ENCODE data around the gene LY6G5B. TPM values are rescaled to one million over a fixed set of nuclear protein-coding genes. Genes with fewer than 3 reads are reported as not detected.
A peak's percentile ranks its signal among the peaks of the same experiment; 100 is the strongest.

Gene LY6G5B
- total RNA-seq, 2 experiments from 2014 or later, result 12.3 to 28.7 TPM

DNA sequence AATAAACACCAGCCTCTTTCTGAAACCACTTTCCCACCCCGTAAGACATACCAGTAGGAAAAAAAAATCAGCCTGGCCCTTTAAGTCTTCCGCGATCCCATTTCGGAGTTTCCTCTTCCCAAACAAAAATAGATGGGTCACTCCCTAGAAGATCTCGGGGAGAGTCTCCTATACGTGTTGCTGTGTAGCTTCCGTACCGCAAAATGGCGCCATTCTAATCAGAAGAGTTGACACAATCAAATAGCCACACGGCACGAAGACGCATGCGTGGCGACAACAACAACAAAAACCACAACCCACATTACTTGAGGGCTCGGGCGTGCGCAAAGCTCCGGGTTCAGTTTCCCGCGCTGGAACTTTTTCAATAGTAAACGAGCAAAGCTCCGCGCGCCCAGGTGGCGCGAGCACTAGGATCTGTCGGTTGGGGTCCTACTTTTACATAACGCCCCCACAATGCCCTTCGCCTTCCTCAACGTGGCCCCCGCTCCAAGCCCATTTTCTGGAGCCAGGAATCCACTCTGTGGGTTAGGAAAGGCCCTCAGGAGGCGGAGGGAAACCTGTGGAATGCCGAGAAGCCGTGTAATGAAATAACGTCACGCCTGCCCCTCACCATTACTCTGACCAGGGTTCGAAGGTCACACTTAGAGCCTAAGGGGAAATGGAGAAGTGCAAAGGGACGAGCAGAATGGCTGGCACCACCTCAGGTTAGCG is 4.8 kb upstream of the LY6G5B start, which contains the start of gene GPANK1:
TSS of gene GPANK1 (minus strand) at position 208 of the 711 bp plus-strand sequence. CDS start 519 bp downstream, outside the sequence.
- peak within 1 kb of the TSS; percentile 2; the same call in 1 of the 2 replicates for H2AFZ ChIP-seq (ENCODE audit: low read length)
- peak within 1 kb of the TSS; percentile 99 for H3K4me3 ChIP-seq (ENCODE audit: low read depth, low read length, poor library complexity, severe bottlenecking)
- peak within 1 kb of the TSS; percentile 97 for H3K4me2 ChIP-seq (ENCODE audit: low read length)
- 0 out of 2 replicates have a peak, but pooled peaks cover 3% of the 10 kb centered on the region for H4K20me1 ChIP-seq (ENCODE audit: insufficient read depth, low read length)
- no peaks in the 10 kb centered on the region for H3K9me2 ChIP-seq (ENCODE audit: insufficient read depth, low read length)
- H3K4me1 ChIP-seq (ENCODE audit: insufficient read depth, low read length, poor library complexity, severe bottlenecking), result peaks cover 45% of the 10 kb centered on the region
- CTCF ChIA-PET (ENCODE audit: unreplicated experiment), result interaction anchor here (0.6 to 0.7 kb wide), 2 partner anchors 30 to 237 kb away, joined by 3 read pairs; no protein-coding TSS in a partner anchor
- intact Hi-C loops (cut with micrococcal nuclease; ENCODE audit: unreplicated experiment), result loop anchor here (1.0 to 2.0 kb wide), 7 partner anchors 13 to 170 kb away; partner anchors contain the start of genes ABHD16A, ATP6V1G2, BAG6 and PRRC2A
- peak within 1 kb of the TSS; percentile 90 for H3K27ac ChIP-seq (ENCODE audit: low read depth, low read length, poor library complexity, severe bottlenecking)
- peak; percentile 95 for DNase-seq (ENCODE audit: low spot score)
- POLR2A ChIA-PET, result interaction anchor here (0.6 to 1.6 kb wide), 7 partner anchors 9 to 293 kb away, joined by 3 to 6 read pairs (median 3); partner anchors contain the start of genes APOM, HSPA1B, LSM2 and NEU1
- peaks cover 62% of the 10 kb centered on the region for H3K79me2 ChIP-seq (ENCODE audit: insufficient read depth, low read depth, low read length)
- BruUV-seq (replicated peaks), result no TSS peak
- peaks cover 68% of the 10 kb centered on the region for H3K36me3 ChIP-seq (ENCODE audit: insufficient read depth, low read length)
- no peaks in the 10 kb centered on the region for H3K9me3 ChIP-seq (ENCODE audit: low read length)
- TF ChIP-seq EZH2phosphoT487 (IDR thresholded peaks at IDR 0.05; ENCODE audit: borderline replicate concordance, low read depth, low read length), result no peak
- TF ChIP-seq, protein P1, sequence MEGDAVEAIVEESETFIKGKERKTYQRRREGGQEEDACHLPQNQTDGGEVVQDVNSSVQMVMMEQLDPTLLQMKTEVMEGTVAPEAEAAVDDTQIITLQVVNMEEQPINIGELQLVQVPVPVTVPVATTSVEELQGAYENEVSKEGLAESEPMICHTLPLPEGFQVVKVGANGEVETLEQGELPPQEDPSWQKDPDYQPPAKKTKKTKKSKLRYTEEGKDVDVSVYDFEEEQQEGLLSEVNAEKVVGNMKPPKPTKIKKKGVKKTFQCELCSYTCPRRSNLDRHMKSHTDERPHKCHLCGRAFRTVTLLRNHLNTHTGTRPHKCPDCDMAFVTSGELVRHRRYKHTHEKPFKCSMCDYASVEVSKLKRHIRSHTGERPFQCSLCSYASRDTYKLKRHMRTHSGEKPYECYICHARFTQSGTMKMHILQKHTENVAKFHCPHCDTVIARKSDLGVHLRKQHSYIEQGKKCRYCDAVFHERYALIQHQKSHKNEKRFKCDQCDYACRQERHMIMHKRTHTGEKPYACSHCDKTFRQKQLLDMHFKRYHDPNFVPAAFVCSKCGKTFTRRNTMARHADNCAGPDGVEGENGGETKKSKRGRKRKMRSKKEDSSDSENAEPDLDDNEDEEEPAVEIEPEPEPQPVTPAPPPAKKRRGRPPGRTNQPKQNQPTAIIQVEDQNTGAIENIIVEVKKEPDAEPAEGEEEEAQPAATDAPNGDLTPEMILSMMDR (conservative IDR thresholded peaks at IDR 0.05; ENCODE audit: low read length), result 0 out of 2 replicates have a peak, but pooled peaks have one; percentile 28

DNA sequence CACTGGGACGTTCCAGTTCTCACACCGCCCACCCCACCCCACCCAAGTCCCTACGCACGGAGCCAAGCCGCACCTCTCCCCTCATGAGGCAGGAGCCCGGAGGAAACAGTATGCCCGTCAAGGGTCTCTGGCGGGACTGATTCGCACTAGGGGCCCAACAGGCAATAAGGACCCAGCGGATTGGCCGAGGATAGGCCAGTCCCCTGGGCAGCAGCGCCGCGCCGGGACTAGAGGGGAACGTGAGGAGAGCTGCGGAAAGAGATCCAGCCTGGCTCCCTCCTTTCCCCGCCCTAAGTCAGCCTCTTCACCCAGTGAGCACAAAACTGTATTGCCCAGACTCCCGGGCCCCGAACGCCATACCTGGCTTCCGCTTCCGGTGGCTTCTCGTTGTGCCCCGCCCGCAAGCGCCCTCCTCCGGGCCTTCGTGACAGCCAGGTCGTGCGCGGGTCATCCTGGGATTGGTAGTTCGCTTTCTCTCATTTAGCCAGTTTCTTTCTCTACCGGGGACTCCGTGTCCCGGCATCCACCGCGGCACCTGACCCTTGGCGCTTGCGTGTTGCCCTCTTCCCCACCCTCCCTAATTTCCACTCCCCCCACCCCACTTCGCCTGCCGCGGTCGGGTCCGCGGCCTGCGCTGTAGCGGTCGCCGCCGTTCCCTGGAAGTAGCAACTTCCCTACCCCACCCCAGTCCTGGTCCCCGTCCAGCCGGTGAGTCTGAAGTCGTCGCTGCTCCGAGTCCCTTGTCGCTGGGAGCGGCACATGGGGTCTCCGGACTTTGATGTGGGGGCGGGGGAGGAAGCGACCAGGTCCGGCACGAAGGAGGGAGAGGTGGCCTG is 4.1 kb upstream of the LY6G5B start, which contains the start of gene CSNK2B:
TSS of gene CSNK2B (plus strand) at position 580 of the 836 bp plus-strand sequence. CDS start 752 bp downstream, outside the sequence.
- H3K9me3 ChIP-seq (ENCODE audit: low read length), result no peaks in the 10 kb centered on the region
- BruUV-seq (replicated peaks), result no TSS peak
- intact Hi-C loops (cut with micrococcal nuclease; ENCODE audit: unreplicated experiment), result loop anchor here (1.0 to 2.0 kb wide), 7 partner anchors 13 to 169 kb away; partner anchors contain the start of genes ABHD16A, ATP6V1G2, BAG6 and PRRC2A
- H3K4me2 ChIP-seq (ENCODE audit: low read length), result peak within 1 kb of the TSS; percentile 97
- H3K27ac ChIP-seq (ENCODE audit: low read depth, low read length, poor library complexity, severe bottlenecking), result peak within 1 kb of the TSS; percentile 90
- DNase-seq (ENCODE audit: low spot score), result peak; percentile 98
- peak within 1 kb of the TSS; percentile 99 for H3K4me3 ChIP-seq (ENCODE audit: low read depth, low read length, poor library complexity, severe bottlenecking)
- CTCF ChIA-PET (ENCODE audit: unreplicated experiment), result interaction anchor here (0.6 kb wide), 1 partner anchor 29 kb away, joined by 3 read pairs; no protein-coding TSS in a partner anchor
- peaks cover 75% of the 10 kb centered on the region for H3K36me3 ChIP-seq (ENCODE audit: insufficient read depth, low read length)
- no peaks in the 10 kb centered on the region for H3K9me2 ChIP-seq (ENCODE audit: insufficient read depth, low read length)
- POLR2A ChIA-PET, result interaction anchor here (0.5 to 1.6 kb wide), 4 partner anchors 10 to 527 kb away, joined by 3 to 5 read pairs (median 4); partner anchors contain the start of genes APOM and NEU1
- H3K4me1 ChIP-seq (ENCODE audit: insufficient read depth, low read length, poor library complexity, severe bottlenecking), result peaks cover 43% of the 10 kb centered on the region
- H3K79me2 ChIP-seq (ENCODE audit: insufficient read depth, low read depth, low read length), result peaks cover 58% of the 10 kb centered on the region
- no peak within 1 kb of the TSS; the same call in 1 of the 2 replicates for H2AFZ ChIP-seq (ENCODE audit: low read length)
- TF ChIP-seq, protein P1 (conservative IDR thresholded peaks at IDR 0.05; ENCODE audit: low read length), result no peak
- H4K20me1 ChIP-seq (ENCODE audit: insufficient read depth, low read length), result 0 out of 2 replicates have a peak, but pooled peaks cover 3% of the 10 kb centered on the region
